NCI-H128 (cell line): Measurements from ENCODE around the gene TAPT1.
"Not testable (repeated sequence)": the region's sequence is repeated elsewhere in the genome, so short reads cannot be mapped to it uniquely, and the experiment has no call there.

Experiments used
- DNase-seq: peaks from one replicate; lab custom pipeline; 2025; ENCODE audit not compliant: unreplicated experiment; lab: John Stamatoyannopoulos, UW

Gene TAPT1

GRCh38 chr4:16225863-16226815, at the start of gene TAPT1:
Gene TAPT1 (minus strand): TSS chr4:16226471. CDS start chr4:16226457, 14 bp downstream.
- no peak for DNase-seq

GRCh38 chr4:16271411-16271810, 45.1 kb upstream of the TAPT1 start:
- DNase-seq: no peak

- no peak for DNase-seq
These were observed 44.4 kb upstream of the TAPT1 start for GRCh38 chr4:16270454-16271328.

GRCh38 chr4:16269742-16270453, 43.6 kb upstream of the TAPT1 start:
- not testable (repeated sequence) for DNase-seq

- no peak for DNase-seq
These were observed 43.0 kb upstream of the TAPT1 start for GRCh38 chr4:16269240-16269639.

- DNase-seq: no peak
These were observed 42.0 kb upstream of the TAPT1 start for GRCh38 chr4:16268290-16268689.

GRCh38 chr4:16267639-16268038, 41.4 kb upstream of the TAPT1 start:
- DNase-seq: no peak

GRCh38 chr4:16265820-16266219, 39.5 kb upstream of the TAPT1 start:
- DNase-seq: no peak

- no peak for DNase-seq
These were observed 38.5 kb upstream of the TAPT1 start for GRCh38 chr4:16264798-16265197.

- no peak for DNase-seq
These were observed 36.8 kb upstream of the TAPT1 start for GRCh38 chr4:16263056-16263455.

GRCh38 chr4:16262188-16262587, 35.9 kb upstream of the TAPT1 start:
- DNase-seq: no peak

GRCh38 chr4:16261313-16261878, 35.1 kb upstream of the TAPT1 start:
- DNase-seq: no peak

GRCh38 chr4:16259889-16260246, 33.6 kb upstream of the TAPT1 start:
- DNase-seq: no peak

- DNase-seq: no peak
These were observed 33.1 kb upstream of the TAPT1 start for GRCh38 chr4:16259241-16259888.

- no peak for DNase-seq
These were observed 31.3 kb upstream of the TAPT1 start for GRCh38 chr4:16257611-16258010.

GRCh38 chr4:16256343-16256742, 30.1 kb upstream of the TAPT1 start:
- DNase-seq: no peak

GRCh38 chr4:16255730-16256129, 29.5 kb upstream of the TAPT1 start:
- DNase-seq: no peak

GRCh38 chr4:16253127-16253960, 27.1 kb upstream of the TAPT1 start:
- DNase-seq: no peak

GRCh38 chr4:16250661-16251365, 24.5 kb upstream of the TAPT1 start:
- DNase-seq: no peak
